HepG2 (cell line): Measurements from ENCODE around the gene LRRC74A. TPM values are rescaled to one million over a fixed set of nuclear protein-coding genes. Genes with fewer than 3 reads are reported as not detected.

Source experiments
- BRCA1 ChIP-seq: sonication (generic); formaldehyde crosslinking; IDR thresholded peaks from 2 replicates; pipeline ENCODE4 v1.4.0; 2020; ENCODE audit warnings: missing genetic modification reagents
- CCAR2 ChIP-seq: fragments of 200-400 bp; formaldehyde crosslinking; optimal IDR thresholded peaks from 2 replicates; pipeline ENCODE3; 2018; ENCODE audit warnings: low read depth, mild to moderate bottlenecking, low read length, moderate library complexity
- HDAC1 ChIP-seq: sonication (generic); formaldehyde crosslinking; IDR thresholded peaks from 2 replicates; pipeline ENCODE4 v1.5.1; 2020; ENCODE audit warnings: mild to moderate bottlenecking, missing genetic modification reagents
- HDAC2 ChIP-seq: sonication (generic); formaldehyde crosslinking; IDR thresholded peaks from 2 replicates; pipeline ENCODE4 v1.4.0; 2020; ENCODE audit warnings: missing genetic modification reagents
- NFATC3 ChIP-seq: sonication (generic); formaldehyde crosslinking; IDR thresholded peaks from 2 replicates; pipeline ENCODE4 v1.5.1; 2020; ENCODE audit warnings: mild to moderate bottlenecking, missing genetic modification reagents
- RFX1 ChIP-seq: fragments of 450-650 bp; IDR thresholded peaks from 2 replicates; pipeline ENCODE4 v1.6.1; 2017
- TEAD3 ChIP-seq: optimal IDR thresholded peaks from 2 replicates; pipeline ENCODE3; 2016; ENCODE audit warnings: borderline replicate concordance
- ZFP82 ChIP-seq: sonication (generic); formaldehyde crosslinking; IDR thresholded peaks from 2 replicates; pipeline ENCODE4 v1.5.1; 2020; ENCODE audit warnings: mild to moderate bottlenecking, missing genetic modification reagents, borderline replicate concordance
- ZNF20 ChIP-seq: sonication (generic); formaldehyde crosslinking; IDR thresholded peaks from 2 replicates; pipeline ENCODE4 v1.4.0; 2020; ENCODE audit warnings: mild to moderate bottlenecking, moderate library complexity, missing genetic modification reagents
- ZNF253 ChIP-seq: sonication (generic); formaldehyde crosslinking; IDR thresholded peaks from 2 replicates; pipeline ENCODE4 v1.8.0; 2022; ENCODE audit warnings: mild to moderate bottlenecking, missing genetic modification reagents, borderline replicate concordance
- ZNF264 ChIP-seq: sonication (generic); formaldehyde crosslinking; IDR thresholded peaks from 2 replicates; pipeline ENCODE4 v1.4.0; 2020; ENCODE audit warnings: missing genetic modification reagents
- ZNF777 ChIP-seq: sonication (generic); formaldehyde crosslinking; IDR thresholded peaks from 2 replicates; pipeline ENCODE4 v1.4.0; 2020; ENCODE audit warnings: missing genetic modification reagents
- polyA plus RNA-seq, 8 experiments: library from polyadenylated mRNA; depleted of rRNA in 3 of 8; stranded (reverse) in 7 of 8; unstranded in 1 of 8; fragments of >200 nt; fragmentation: Illumina TruSeq in 4 of 8; extraction: Trizol in 4 of 8; gene quantifications; 2 replicates each; pipeline versions ENCODE4 v1.2.1 to v1.2.3, GENCODE V29; 2011 to 2016; ENCODE audit warnings: low read depth in 4 of 8, missing spikeins in 1 of 8, mixed read lengths in 1 of 8; ENCODE audit not compliant: insufficient read depth in 1 of 8
- total RNA-seq, 5 experiments: library from RNA; depleted of rRNA; stranded (reverse); fragments of >200 nt; fragmentation: Illumina TruSeq; extraction: Trizol; gene quantifications; 2 replicates each; pipeline ENCODE4 v1.2.3, GENCODE V29; 2016; ENCODE audit warnings: low read depth in 1 of 5
- TF ChIP-seq, protein P1 (sequence below): sonication (generic); formaldehyde crosslinking; IDR thresholded peaks from 2 replicates; pipeline ENCODE4 v1.9.0; 2022; ENCODE audit warnings: missing genetic modification reagents, mild to moderate bottlenecking, borderline replicate concordance
- TF ChIP-seq, protein P2 (sequence below), 2 experiments: sonication (generic) in 1 of 2; formaldehyde crosslinking in 1 of 2; IDR thresholded peaks; 2 replicates each; pipeline versions ENCODE4 v1.5.1 to v1.6.1; 2011 to 2020; ENCODE audit warnings: borderline replicate concordance in 1 of 2, low read depth in 1 of 2, low read length in 1 of 2, mild to moderate bottlenecking in 1 of 2, missing genetic modification reagents in 1 of 2, moderate library complexity in 1 of 2
- TF ChIP-seq, protein P3 (sequence below): sonication (generic); formaldehyde crosslinking; IDR thresholded peaks from 2 replicates; pipeline ENCODE4 v1.5.1; 2020; ENCODE audit warnings: mild to moderate bottlenecking, missing genetic modification reagents
- TF ChIP-seq, protein P4 (sequence below): sonication (generic); formaldehyde crosslinking; IDR thresholded peaks from 2 replicates; pipeline ENCODE4 v1.4.0; 2020; ENCODE audit warnings: missing genetic modification reagents
- TF ChIP-seq, protein P5 (sequence below): sonication (generic); formaldehyde crosslinking; IDR thresholded peaks from 2 replicates; pipeline ENCODE4 v1.8.0; 2022; ENCODE audit warnings: mild to moderate bottlenecking, missing genetic modification reagents, moderate library complexity
- TF ChIP-seq, protein P6 (sequence below): IDR thresholded peaks from 2 replicates; pipeline ENCODE4 v1.6.1; 2016; ENCODE audit warnings: missing biosample characterization, missing genetic modification reagents, low read depth

Gene LRRC74A
- total and polyA plus RNA-seq, 2 of the 13 experiments (the other 11 are each of a cell fraction or from before 2014, with no cell fraction given), result not detected

DNA sequence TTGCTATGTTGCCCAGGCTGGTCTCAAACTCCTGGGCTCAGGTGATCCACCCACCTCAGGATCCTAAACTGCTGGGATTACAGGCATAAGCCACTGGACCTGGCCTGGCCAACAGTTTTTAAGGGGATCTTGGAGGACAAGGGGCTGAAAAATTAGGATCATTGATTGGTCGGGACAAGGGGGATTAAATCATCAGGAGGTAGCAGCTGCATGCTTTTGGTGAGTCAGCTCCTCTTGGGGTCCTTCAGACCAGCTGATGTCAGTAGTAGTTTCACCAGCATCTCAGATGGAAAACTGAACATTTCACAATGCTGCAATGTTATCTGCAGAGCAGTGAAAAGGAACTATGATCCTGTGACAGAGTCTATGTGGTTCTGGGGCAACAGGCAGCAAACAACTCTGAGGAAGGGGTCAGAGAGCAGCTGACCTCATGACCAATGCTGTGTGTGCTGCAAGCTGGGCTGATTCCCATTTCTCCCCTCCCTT lies 6.3 kb downstream of the LRRC74A start (continued):
- TF ChIP-seq, protein P1, sequence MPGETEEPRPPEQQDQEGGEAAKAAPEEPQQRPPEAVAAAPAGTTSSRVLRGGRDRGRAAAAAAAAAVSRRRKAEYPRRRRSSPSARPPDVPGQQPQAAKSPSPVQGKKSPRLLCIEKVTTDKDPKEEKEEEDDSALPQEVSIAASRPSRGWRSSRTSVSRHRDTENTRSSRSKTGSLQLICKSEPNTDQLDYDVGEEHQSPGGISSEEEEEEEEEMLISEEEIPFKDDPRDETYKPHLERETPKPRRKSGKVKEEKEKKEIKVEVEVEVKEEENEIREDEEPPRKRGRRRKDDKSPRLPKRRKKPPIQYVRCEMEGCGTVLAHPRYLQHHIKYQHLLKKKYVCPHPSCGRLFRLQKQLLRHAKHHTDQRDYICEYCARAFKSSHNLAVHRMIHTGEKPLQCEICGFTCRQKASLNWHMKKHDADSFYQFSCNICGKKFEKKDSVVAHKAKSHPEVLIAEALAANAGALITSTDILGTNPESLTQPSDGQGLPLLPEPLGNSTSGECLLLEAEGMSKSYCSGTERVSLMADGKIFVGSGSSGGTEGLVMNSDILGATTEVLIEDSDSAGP (CRISPR knock-in tag), result peak; percentile 16; the same call in 1 of the 2 replicates
- TF ChIP-seq TEAD3 (CRISPR knock-in tag) (peak; percentile 83), ZFP82 (CRISPR knock-in tag) (no peak), HDAC2 (CRISPR knock-in tag) (peak; percentile 89), CCAR2 (no peak), NFATC3 (CRISPR knock-in tag) (no peak), ZNF264 (CRISPR knock-in tag) (0 out of 2 replicates have a peak, but pooled peaks have one; percentile 35), RFX1 (no peak), ZNF20 (CRISPR knock-in tag) (no peak), BRCA1 (no peak), HDAC1 (CRISPR knock-in tag) (peak; percentile 81), ZNF777 (no peak), ZNF253 (CRISPR knock-in tag) (no peak)
- TF ChIP-seq, protein P2, sequence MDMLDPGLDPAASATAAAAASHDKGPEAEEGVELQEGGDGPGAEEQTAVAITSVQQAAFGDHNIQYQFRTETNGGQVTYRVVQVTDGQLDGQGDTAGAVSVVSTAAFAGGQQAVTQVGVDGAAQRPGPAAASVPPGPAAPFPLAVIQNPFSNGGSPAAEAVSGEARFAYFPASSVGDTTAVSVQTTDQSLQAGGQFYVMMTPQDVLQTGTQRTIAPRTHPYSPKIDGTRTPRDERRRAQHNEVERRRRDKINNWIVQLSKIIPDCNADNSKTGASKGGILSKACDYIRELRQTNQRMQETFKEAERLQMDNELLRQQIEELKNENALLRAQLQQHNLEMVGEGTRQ (IDR thresholded peaks at IDR 0.05; ENCODE audit: low read depth, low read length), result no peak
- TF ChIP-seq, protein P2 (CRISPR knock-in tag; IDR thresholded peaks at IDR 0.05; ENCODE audit: borderline replicate concordance), result peak; percentile 33; the same call in 1 of the 2 replicates
- TF ChIP-seq, protein P3, sequence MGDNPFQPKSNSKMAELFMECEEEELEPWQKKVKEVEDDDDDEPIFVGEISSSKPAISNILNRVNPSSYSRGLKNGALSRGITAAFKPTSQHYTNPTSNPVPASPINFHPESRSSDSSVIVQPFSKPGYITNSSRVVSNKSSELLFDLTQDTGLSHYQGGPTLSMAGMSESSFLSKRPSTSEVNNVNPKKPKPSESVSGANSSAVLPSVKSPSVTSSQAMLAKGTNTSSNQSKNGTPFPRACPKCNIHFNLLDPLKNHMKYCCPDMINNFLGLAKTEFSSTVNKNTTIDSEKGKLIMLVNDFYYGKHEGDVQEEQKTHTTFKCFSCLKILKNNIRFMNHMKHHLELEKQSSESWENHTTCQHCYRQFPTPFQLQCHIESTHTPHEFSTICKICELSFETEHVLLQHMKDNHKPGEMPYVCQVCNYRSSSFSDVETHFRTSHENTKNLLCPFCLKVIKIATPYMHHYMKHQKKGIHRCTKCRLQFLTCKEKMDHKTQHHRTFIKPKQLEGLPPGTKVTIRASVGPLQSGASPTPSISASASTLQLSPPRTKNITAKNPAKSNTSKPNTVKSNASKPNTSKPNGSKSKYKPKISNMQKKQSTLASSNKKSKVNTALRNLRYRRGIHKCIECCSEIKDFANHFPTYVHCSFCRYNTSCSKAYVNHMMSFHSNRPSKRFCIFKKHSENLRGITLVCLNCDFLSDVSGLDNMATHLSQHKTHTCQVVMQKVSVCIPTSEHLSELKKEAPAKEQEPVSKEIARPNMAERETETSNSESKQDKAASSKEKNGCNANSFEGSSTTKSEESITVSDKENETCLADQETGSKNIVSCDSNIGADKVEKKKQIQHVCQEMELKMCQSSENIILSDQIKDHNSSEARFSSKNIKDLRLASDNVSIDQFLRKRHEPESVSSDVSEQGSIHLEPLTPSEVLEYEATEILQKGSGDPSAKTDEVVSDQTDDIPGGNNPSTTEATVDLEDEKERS (CRISPR knock-in tag), result 0 out of 2 replicates have a peak, but pooled peaks have one; percentile 28
- TF ChIP-seq, protein P4, sequence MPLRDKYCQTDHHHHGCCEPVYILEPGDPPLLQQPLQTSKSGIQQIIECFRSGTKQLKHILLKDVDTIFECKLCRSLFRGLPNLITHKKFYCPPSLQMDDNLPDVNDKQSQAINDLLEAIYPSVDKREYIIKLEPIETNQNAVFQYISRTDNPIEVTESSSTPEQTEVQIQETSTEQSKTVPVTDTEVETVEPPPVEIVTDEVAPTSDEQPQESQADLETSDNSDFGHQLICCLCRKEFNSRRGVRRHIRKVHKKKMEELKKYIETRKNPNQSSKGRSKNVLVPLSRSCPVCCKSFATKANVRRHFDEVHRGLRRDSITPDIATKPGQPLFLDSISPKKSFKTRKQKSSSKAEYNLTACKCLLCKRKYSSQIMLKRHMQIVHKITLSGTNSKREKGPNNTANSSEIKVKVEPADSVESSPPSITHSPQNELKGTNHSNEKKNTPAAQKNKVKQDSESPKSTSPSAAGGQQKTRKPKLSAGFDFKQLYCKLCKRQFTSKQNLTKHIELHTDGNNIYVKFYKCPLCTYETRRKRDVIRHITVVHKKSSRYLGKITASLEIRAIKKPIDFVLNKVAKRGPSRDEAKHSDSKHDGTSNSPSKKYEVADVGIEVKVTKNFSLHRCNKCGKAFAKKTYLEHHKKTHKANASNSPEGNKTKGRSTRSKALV (CRISPR knock-in tag), result no peak
- TF ChIP-seq, protein P5, sequence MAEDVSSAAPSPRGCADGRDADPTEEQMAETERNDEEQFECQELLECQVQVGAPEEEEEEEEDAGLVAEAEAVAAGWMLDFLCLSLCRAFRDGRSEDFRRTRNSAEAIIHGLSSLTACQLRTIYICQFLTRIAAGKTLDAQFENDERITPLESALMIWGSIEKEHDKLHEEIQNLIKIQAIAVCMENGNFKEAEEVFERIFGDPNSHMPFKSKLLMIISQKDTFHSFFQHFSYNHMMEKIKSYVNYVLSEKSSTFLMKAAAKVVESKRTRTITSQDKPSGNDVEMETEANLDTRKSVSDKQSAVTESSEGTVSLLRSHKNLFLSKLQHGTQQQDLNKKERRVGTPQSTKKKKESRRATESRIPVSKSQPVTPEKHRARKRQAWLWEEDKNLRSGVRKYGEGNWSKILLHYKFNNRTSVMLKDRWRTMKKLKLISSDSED (CRISPR knock-in tag), result no peak
- TF ChIP-seq, protein P6, sequence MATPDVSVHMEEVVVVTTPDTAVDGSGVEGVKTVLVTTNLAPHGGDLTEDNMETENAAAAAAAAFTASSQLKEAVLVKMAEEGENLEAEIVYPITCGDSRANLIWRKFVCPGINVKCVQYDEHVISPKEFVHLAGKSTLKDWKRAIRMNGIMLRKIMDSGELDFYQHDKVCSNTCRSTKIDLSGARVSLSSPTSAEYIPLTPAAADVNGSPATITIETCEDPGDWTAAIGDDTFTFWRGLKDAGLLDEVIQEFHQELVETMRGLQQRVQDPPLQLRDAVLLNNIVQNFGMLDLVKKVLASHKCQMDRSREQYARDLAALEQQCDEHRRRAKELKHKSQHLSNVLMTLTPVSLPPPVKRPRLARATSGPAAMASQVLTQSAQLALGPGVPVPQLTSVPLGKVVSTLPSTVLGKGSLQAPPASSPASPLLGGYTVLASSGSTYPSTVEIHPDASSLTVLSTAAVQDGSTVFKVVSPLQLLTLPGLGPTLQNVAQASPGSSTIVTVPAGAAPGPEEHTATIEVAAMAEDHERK (CRISPR knock-in tag), result no peak
